ENCODE data around the gene PFKP. TPM values are rescaled to one million over a fixed set of nuclear protein-coding genes. Genes with fewer than 3 reads are reported as not detected.

PFKP gene
- total RNA-seq, 1 donor from 2014 or later = 361 TPM

- DNase-seq (ENCODE audit: low read depth) = peak; percentile 65
- no peaks in the 10 kb centered on the region for H3K27me3 Mint-ChIP-seq (ENCODE audit: low read depth, unreplicated experiment)
- Histone ChIP-seq H3K27me3 (ENCODE audit: insufficient read depth, low read length) (no peaks in the 10 kb centered on the region), H2AFZ (ENCODE audit: low read depth, low read length) (no peak overlapping the region), H4K20me1 (ENCODE audit: insufficient read depth, low read length) (peaks cover 30% of the 10 kb centered on the region), H3K79me2 (ENCODE audit: insufficient read depth, low read length) (peaks cover 44% of the 10 kb centered on the region), H3K27ac (ENCODE audit: low read depth, low read length) (peak overlapping the region; percentile 94), H3K4me3 (ENCODE audit: insufficient read depth, low read depth, low read length) (peak overlapping the region; percentile 80), H3K9ac (ENCODE audit: low read length) (peak overlapping the region; percentile 97), H3K9me3 (ENCODE audit: insufficient read depth, low read depth, low read length) (no peaks in the 10 kb centered on the region), H3K4me2 (ENCODE audit: low read length) (peak overlapping the region; percentile 81), H3K4me1 (ENCODE audit: insufficient read depth, low read length) (no peaks in the 10 kb centered on the region), H3K36me3 (ENCODE audit: insufficient read depth, low read length) (peaks cover 23% of the 10 kb centered on the region)
- H3K9me3 Mint-ChIP-seq (ENCODE audit: unreplicated experiment) = no peaks in the 10 kb centered on the region
- no peaks in the 10 kb centered on the region for H3K4me1 Mint-ChIP-seq (ENCODE audit: low read depth, unreplicated experiment)
- H3K4me3 Mint-ChIP-seq (ENCODE audit: unreplicated experiment) = peak overlapping the region; percentile 96
- no peak for TF ChIP-seq CTCF (IDR thresholded peaks at IDR 0.05; ENCODE audit: insufficient read depth, low read depth, low read length)
- no peak for TF ChIP-seq EZH2 (IDR thresholded peaks at IDR 0.05; ENCODE audit: insufficient read depth, low read length)
- H3K27ac Mint-ChIP-seq (ENCODE audit: unreplicated experiment) = peak overlapping the region; percentile 91
- no peak for FAIRE-seq
- peaks cover 15% of the 10 kb centered on the region for H3K36me3 Mint-ChIP-seq (ENCODE audit: low read depth, unreplicated experiment)
Measured at GRCh38 chr10:3172081-3172445, 104.7 kb downstream of the PFKP start.

GRCh38 chr10:3172446-3173170, 105.3 kb downstream of the PFKP start, which contains the start of gene PITRM1:
Gene PITRM1 (minus strand): TSS chr10:3172782. CDS start chr10:3172772, 10 bp downstream.
- Histone ChIP-seq H3K4me1 (ENCODE audit: insufficient read depth, low read length) (no peaks in the 10 kb centered on the region), H3K9ac (ENCODE audit: low read length) (peak within 1 kb of the TSS; percentile 97), H4K20me1 (ENCODE audit: insufficient read depth, low read length) (peaks cover 26% of the 10 kb centered on the region), H3K36me3 (ENCODE audit: insufficient read depth, low read length) (peaks cover 18% of the 10 kb centered on the region), H3K4me3 (ENCODE audit: insufficient read depth, low read depth, low read length) (peak within 1 kb of the TSS; percentile 80), H3K4me2 (ENCODE audit: low read length) (peak within 1 kb of the TSS; percentile 85), H3K27ac (ENCODE audit: low read depth, low read length) (peak within 1 kb of the TSS; percentile 94), H2AFZ (ENCODE audit: low read depth, low read length) (peak within 1 kb of the TSS; percentile 64), H3K79me2 (ENCODE audit: insufficient read depth, low read length) (peaks cover 41% of the 10 kb centered on the region), H3K27me3 (ENCODE audit: insufficient read depth, low read length) (no peaks in the 10 kb centered on the region), H3K9me3 (ENCODE audit: insufficient read depth, low read depth, low read length) (no peaks in the 10 kb centered on the region)
- Mint-ChIP-seq H3K36me3 (ENCODE audit: low read depth, unreplicated experiment) (peaks cover 11% of the 10 kb centered on the region), H3K9me3 (ENCODE audit: unreplicated experiment) (no peaks in the 10 kb centered on the region), H3K4me1 (ENCODE audit: low read depth, unreplicated experiment) (no peaks in the 10 kb centered on the region), H3K4me3 (ENCODE audit: unreplicated experiment) (peak within 1 kb of the TSS; percentile 96), H3K27ac (ENCODE audit: unreplicated experiment) (peak within 1 kb of the TSS; percentile 91), H3K27me3 (ENCODE audit: low read depth, unreplicated experiment) (no peaks in the 10 kb centered on the region)
- FAIRE-seq = no peak
- TF ChIP-seq EZH2 (IDR thresholded peaks at IDR 0.05; ENCODE audit: insufficient read depth, low read length) = no peak
- no peak for TF ChIP-seq CTCF (IDR thresholded peaks at IDR 0.05; ENCODE audit: insufficient read depth, low read depth, low read length)
- DNase-seq (ENCODE audit: low read depth) = peak; percentile 96

All from astrocyte (in vitro differentiated cells and primary cell).